ENCODE measurements around the gene TBL3.

TBL3 gene

DNA sequence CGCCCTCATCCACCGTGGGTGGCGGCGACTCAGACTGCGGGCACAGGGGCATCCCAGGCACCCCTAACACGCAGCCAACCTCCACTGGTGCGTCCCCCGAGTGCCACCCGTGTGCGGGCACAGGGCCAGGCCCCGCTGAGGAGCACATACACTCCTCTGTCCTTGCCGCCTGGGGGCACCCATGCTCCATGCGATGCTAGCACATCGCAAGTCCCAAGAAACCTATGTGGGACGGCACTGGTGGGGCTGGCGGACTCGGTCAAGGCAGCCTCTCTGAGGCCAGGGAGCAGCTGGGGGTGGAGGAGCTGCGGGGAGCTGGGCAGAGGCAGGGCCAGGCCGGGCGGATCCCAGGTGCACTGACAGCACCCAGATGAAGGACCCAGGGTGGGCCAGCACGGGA lies 33.8 kb downstream of the TBL3 start:
- peaks cover 10% of the 10 kb centered on the region for H3K4me1 ChIP-seq
- TF ChIP-seq, protein P1, sequence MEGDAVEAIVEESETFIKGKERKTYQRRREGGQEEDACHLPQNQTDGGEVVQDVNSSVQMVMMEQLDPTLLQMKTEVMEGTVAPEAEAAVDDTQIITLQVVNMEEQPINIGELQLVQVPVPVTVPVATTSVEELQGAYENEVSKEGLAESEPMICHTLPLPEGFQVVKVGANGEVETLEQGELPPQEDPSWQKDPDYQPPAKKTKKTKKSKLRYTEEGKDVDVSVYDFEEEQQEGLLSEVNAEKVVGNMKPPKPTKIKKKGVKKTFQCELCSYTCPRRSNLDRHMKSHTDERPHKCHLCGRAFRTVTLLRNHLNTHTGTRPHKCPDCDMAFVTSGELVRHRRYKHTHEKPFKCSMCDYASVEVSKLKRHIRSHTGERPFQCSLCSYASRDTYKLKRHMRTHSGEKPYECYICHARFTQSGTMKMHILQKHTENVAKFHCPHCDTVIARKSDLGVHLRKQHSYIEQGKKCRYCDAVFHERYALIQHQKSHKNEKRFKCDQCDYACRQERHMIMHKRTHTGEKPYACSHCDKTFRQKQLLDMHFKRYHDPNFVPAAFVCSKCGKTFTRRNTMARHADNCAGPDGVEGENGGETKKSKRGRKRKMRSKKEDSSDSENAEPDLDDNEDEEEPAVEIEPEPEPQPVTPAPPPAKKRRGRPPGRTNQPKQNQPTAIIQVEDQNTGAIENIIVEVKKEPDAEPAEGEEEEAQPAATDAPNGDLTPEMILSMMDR (IDR thresholded peaks at IDR 0.05): no peak

DNA sequence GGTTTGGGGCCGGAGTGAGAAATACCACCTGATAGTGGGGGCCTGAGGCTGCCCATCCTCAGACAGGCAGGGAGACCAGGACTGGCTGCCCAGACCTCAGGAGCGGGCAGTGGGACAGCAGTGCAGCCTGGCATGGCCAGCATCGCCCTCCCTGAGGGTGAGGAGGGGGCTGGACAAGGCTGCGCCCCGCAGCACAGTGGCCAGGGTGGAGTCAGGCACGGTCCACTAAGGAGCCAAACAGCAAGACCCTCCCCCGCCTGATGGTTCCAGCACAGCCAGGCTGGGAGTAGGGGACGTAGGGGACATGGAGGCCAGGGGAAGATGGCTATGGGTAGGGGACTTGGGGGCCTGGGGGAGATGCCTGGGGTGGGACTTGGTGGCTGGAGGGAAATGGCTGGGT lies 34.5 kb downstream of the TBL3 start:
- H3K4me2 ChIP-seq (ENCODE audit: low read length): no peak overlapping the region
- H3K9me3 ChIP-seq (ENCODE audit: control insufficient read depth, low read length): no peaks in the 10 kb centered on the region
- peaks cover 53% of the 10 kb centered on the region for H3K79me2 ChIP-seq
- no peak overlapping the region for H3K27ac ChIP-seq
- H3K4me1 ChIP-seq: peaks cover 10% of the 10 kb centered on the region
- no peak overlapping the region for H3K9ac ChIP-seq
- H3K27me3 ChIP-seq (ENCODE audit: control insufficient read depth, insufficient read depth, low read length): no peaks in the 10 kb centered on the region
- no peak overlapping the region for H3K4me3 ChIP-seq (ENCODE audit: low read depth, low read length)
- no peak overlapping the region for H2AFZ ChIP-seq
- TF ChIP-seq, protein P1 (IDR thresholded peaks at IDR 0.05): no peak
- H3K36me3 ChIP-seq (ENCODE audit: control insufficient read depth, insufficient read depth, low read length): no peaks in the 10 kb centered on the region

More for the DNA sequence above, 33.8 kb downstream of the TBL3 start:
- H3K27me3 ChIP-seq (ENCODE audit: control insufficient read depth, insufficient read depth, low read length): no peaks in the 10 kb centered on the region
- peaks cover 53% of the 10 kb centered on the region for H3K79me2 ChIP-seq
- H3K9me3 ChIP-seq (ENCODE audit: control insufficient read depth, low read length): no peaks in the 10 kb centered on the region
- H3K27ac ChIP-seq: no peak overlapping the region
- H3K9ac ChIP-seq: no peak overlapping the region
- no peak overlapping the region for H3K4me2 ChIP-seq (ENCODE audit: low read length)
- H3K4me3 ChIP-seq (ENCODE audit: low read depth, low read length): no peak overlapping the region
- no peaks in the 10 kb centered on the region for H3K36me3 ChIP-seq (ENCODE audit: control insufficient read depth, insufficient read depth, low read length)
- H2AFZ ChIP-seq: no peak overlapping the region

DNA sequence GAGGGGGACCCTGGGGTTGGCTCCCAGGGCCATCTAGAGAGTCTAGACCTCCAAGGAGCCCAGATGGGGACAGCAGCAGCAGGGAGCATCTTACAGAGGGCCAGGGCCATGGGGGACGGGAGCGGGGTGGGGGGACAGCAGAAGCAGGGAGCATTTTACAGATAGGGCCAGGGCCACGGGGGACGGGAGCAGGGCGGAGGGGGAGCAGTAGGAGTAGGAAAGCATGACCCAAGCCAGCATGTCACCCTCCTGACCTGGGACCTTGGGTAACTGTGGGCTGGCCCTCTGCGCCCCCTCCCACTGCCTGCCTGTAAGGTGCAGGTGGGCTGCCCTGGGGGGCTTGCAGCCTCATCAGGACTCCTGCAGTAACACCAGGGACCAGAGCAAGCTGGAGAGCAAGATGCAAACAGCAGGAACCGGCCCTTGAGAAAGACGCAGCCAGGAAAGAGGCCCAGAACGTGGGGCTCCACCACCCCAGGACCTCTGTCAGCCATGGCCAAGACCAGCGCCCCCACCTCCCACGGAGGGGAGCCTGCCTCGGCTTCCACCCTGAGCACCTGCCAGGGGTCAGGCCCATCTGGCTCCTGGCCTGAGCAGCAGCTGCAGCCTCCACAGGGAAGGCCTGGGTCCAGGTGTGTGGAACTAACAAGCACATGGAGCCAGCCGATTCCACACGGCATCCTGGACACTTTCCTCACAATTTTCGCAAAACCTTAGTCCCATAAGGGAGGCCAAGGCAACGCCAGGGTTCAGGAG lies 35.4 kb downstream of the TBL3 start:
- no peak overlapping the region for H2AFZ ChIP-seq
- peaks cover 53% of the 10 kb centered on the region for H3K79me2 ChIP-seq
- no peak overlapping the region for H3K4me3 ChIP-seq (ENCODE audit: low read depth, low read length)
- H3K27ac ChIP-seq: no peak overlapping the region
- H3K9me3 ChIP-seq (ENCODE audit: control insufficient read depth, low read length): no peaks in the 10 kb centered on the region
- TF ChIP-seq, protein P1 (IDR thresholded peaks at IDR 0.05): no peak
- H3K36me3 ChIP-seq (ENCODE audit: control insufficient read depth, insufficient read depth, low read length): no peaks in the 10 kb centered on the region
- no peak overlapping the region for H3K4me2 ChIP-seq (ENCODE audit: low read length)
- peaks cover 10% of the 10 kb centered on the region for H3K4me1 ChIP-seq
- H3K9ac ChIP-seq: no peak overlapping the region
- H3K27me3 ChIP-seq (ENCODE audit: control insufficient read depth, insufficient read depth, low read length): no peaks in the 10 kb centered on the region

DNA sequence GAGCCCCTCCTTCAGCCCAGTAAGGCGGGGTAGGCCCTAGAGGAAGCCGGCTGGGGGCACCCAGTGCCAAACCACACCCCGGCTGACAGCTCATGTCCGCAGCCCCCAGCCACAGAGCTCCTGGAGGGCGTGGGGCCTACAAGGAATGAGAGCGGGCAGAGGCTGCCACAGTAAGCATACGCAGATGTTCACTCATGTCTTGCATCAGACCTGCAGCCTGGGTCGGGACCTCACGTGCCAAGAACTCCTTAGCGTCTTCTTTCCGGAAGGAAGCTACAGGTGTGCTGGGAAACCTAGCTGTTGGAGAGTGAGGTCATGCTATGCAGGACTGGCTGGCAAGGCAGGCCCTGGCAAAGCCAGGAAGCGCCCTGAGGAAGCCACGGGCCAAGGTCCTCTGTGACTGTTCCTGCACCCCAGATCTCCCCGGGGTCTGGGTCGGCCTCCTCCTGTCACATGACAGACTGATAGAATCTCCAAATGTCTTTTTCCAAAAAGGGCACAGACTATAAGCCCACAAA lies 36.2 kb downstream of the TBL3 start:
- no peak overlapping the region for H2AFZ ChIP-seq
- peak overlapping the region; percentile 69 for H3K4me3 ChIP-seq (ENCODE audit: low read depth, low read length)
- H3K9ac ChIP-seq: no peak overlapping the region
- H3K27me3 ChIP-seq (ENCODE audit: control insufficient read depth, insufficient read depth, low read length): no peaks in the 10 kb centered on the region
- peaks cover 10% of the 10 kb centered on the region for H3K4me1 ChIP-seq
- H3K27ac ChIP-seq: no peak overlapping the region
- H3K9me3 ChIP-seq (ENCODE audit: control insufficient read depth, low read length): no peaks in the 10 kb centered on the region
- H3K4me2 ChIP-seq (ENCODE audit: low read length): peak overlapping the region; percentile 96
- no peaks in the 10 kb centered on the region for H3K36me3 ChIP-seq (ENCODE audit: control insufficient read depth, insufficient read depth, low read length)
- TF ChIP-seq, protein P1 (IDR thresholded peaks at IDR 0.05): no peak
- H3K79me2 ChIP-seq: peaks cover 51% of the 10 kb centered on the region
